HepG2 (cell line): ENCODE measurements around the gene DENND4B. TPM values are rescaled to one million over a fixed set of nuclear protein-coding genes. Genes with fewer than 3 reads are reported as not detected.

Experiments used
- ATAC-seq: fragments of 200-7000 bp; cut with Tn5 transposase; 3 replicates; pipeline ENCODE4 v1.9.1; 2020; ENCODE audit warnings: mild to moderate bottlenecking, moderate library complexity
- BruUV-seq: library from RNA; stranded (reverse); fragments of 400-500 nt; replicated peaks from 2 replicates; lab custom pipeline; 2021; lab: Mats Ljungman, UMichigan
- CTCF ChIA-PET: fragments of 300-600 bp; formaldehyde crosslinking; extraction: SDS; loops from one replicate; lab custom pipeline; 2021; ENCODE audit warnings: low total read pairs, inconsistent platforms, low intra/inter-chr PET ratio; lab: Yijun Ruan, JAX
- POLR2A ChIA-PET: fragments of 350-600 bp; sonication (Branson Sonifier 250); formaldehyde crosslinking; loops from one replicate; lab custom pipeline; 2020; ENCODE audit warnings: antibody characterized with exemption, inconsistent platforms; lab: Yijun Ruan, JAX
- DNase-seq: peaks from one replicate; pipeline ENCODE4 v3.0.0-alpha.2; 2015; ENCODE audit warnings: low spot score
- FAIRE-seq: peaks from 3 replicates; lab custom pipeline; 2011; peaks lifted over from hg19 to GRCh38; lab: Jason Lieb, UNC
- H2AFZ ChIP-seq: one replicate; pipeline ENCODE4 v1.6.1; 2011; ENCODE audit warnings: low read length, inconsistent platforms
- H3K27ac ChIP-seq: fragments of 300-600 bp; 3 replicates; pipeline ENCODE4 v1.8.0; 2011; ENCODE audit warnings: mixed run types, mild to moderate bottlenecking, mixed read lengths, low read length, inconsistent platforms; ENCODE audit not compliant: insufficient read depth; ENCODE audit errors: extremely low read length
- H3K27me3 ChIP-seq, 2 experiments: fragments of 200-600 bp in 1 of 2; 2 replicates in 1 of 2; 3 replicates in 1 of 2; pipeline versions ENCODE4 v1.6.0 to v1.8.0; 2011; ENCODE audit warnings: low read length in 2 of 2, mild to moderate bottlenecking in 2 of 2, moderate library complexity in 2 of 2, inconsistent platforms in 1 of 2; ENCODE audit not compliant: insufficient read depth in 2 of 2, control insufficient read depth in 1 of 2
- H3K36me3 ChIP-seq, 2 experiments: fragments of 200-600 bp in 1 of 2; replicated peaks in 1 of 2; 2 replicates in 1 of 2; 3 replicates in 1 of 2; pipeline versions ENCODE4 v1.5.1 to v1.8.0; 2011; ENCODE audit warnings: low read length in 2 of 2, inconsistent platforms in 1 of 2; ENCODE audit not compliant: insufficient read depth in 2 of 2, control insufficient read depth in 1 of 2
- H3K4me1 ChIP-seq: 2 replicates; pipeline ENCODE4 v1.5.1; 2012; ENCODE audit warnings: low read length, inconsistent platforms; ENCODE audit not compliant: insufficient read depth
- H3K4me2 ChIP-seq: 2 replicates; pipeline ENCODE4 v1.6.0; 2011; ENCODE audit warnings: low read depth, low read length, inconsistent platforms
- H3K4me3 ChIP-seq, 3 experiments: fragments of 200-600 bp in 1 of 3; sonication (generic), shearing (Covaris generic) in 1 of 3; replicated peaks in 1 of 3; 2 replicates each; pipeline ENCODE4 v1.5.1; 2011 to 2016; ENCODE audit warnings: low read length in 3 of 3, inconsistent platforms in 2 of 3, low read depth in 2 of 3, mild to moderate bottlenecking in 2 of 3, control low read depth in 1 of 3, mixed read lengths in 1 of 3; ENCODE audit not compliant: insufficient read depth in 1 of 3
- H3K79me2 ChIP-seq: one replicate; pipeline ENCODE4 v1.6.1; 2011; ENCODE audit warnings: low read length, inconsistent platforms; ENCODE audit not compliant: insufficient read depth
- H3K9ac ChIP-seq: 2 replicates; pipeline ENCODE4 v1.6.0; 2011; ENCODE audit warnings: mild to moderate bottlenecking, low read depth, low read length, inconsistent platforms; ENCODE audit not compliant: insufficient read depth
- H3K9me3 ChIP-seq: 2 replicates; pipeline ENCODE4 v1.5.1; 2012; ENCODE audit warnings: mild to moderate bottlenecking, low read length
- H4K20me1 ChIP-seq: 2 replicates; pipeline ENCODE4 v1.6.0; 2011; ENCODE audit warnings: inconsistent platforms, mild to moderate bottlenecking, low read length, moderate library complexity; ENCODE audit not compliant: insufficient read depth
- AGO2 ChIP-seq: fragments of 200-400 bp; formaldehyde crosslinking; optimal IDR thresholded peaks from 2 replicates; pipeline ENCODE3; 2017; ENCODE audit warnings: mild to moderate bottlenecking, low read depth, low read length, moderate library complexity
- HNRNPL ChIP-seq: fragments of 200-400 bp; formaldehyde crosslinking; IDR thresholded peaks from 2 replicates; pipeline ENCODE4 v1.6.1; 2017; ENCODE audit warnings: mild to moderate bottlenecking, low read depth, low read length
- PAWR ChIP-seq: sonication (generic); formaldehyde crosslinking; IDR thresholded peaks from 2 replicates; pipeline ENCODE4 v1.4.0; 2020; ENCODE audit warnings: missing genetic modification reagents, mild to moderate bottlenecking, borderline replicate concordance
- ZNF510 ChIP-seq: sonication (generic); formaldehyde crosslinking; IDR thresholded peaks from 2 replicates; pipeline ENCODE4 v1.4.0; 2020; ENCODE audit warnings: low read depth, mild to moderate bottlenecking, missing genetic modification reagents
- WGBS: methylation state at CpG from one replicate; pipeline ENCODE4 v1.1.6; 2017; ENCODE audit warnings: low lambda C conversion rate; 5-methylcytosine and 5-hydroxymethylcytosine counted together
- in situ Hi-C: cut with HindIII; loops from 2 replicates; pipeline ENCODE4 v1.10.0; 2017; ENCODE audit warnings: low pct_unique_long_range_greater_than_20kb; ENCODE audit not compliant: extremely low pct_ligation_motif_present
- intact Hi-C: fragments of 100-400 bp; cut with micrococcal nuclease; formaldehyde crosslinking; loops from one replicate; pipeline ENCODE4 v1.10.0; 2022; ENCODE audit not compliant: unreplicated experiment
- polyA plus RNA-seq, 8 experiments: library from polyadenylated mRNA; depleted of rRNA in 3 of 8; stranded (reverse) in 7 of 8; unstranded in 1 of 8; fragments of >200 nt; fragmentation: Illumina TruSeq in 4 of 8; extraction: Trizol in 4 of 8; gene quantifications; 2 replicates each; pipeline versions ENCODE4 v1.2.1 to v1.2.3, GENCODE V29; 2011 to 2016; ENCODE audit warnings: low read depth in 4 of 8, missing spikeins in 1 of 8, mixed read lengths in 1 of 8; ENCODE audit not compliant: insufficient read depth in 1 of 8
- total RNA-seq, 5 experiments: library from RNA; depleted of rRNA; stranded (reverse); fragments of >200 nt; fragmentation: Illumina TruSeq; extraction: Trizol; gene quantifications; 2 replicates each; pipeline ENCODE4 v1.2.3, GENCODE V29; 2016; ENCODE audit warnings: low read depth in 1 of 5

DENND4B gene
- total and polyA plus RNA-seq, 2 of the 13 experiments (the other 11 are each of a cell fraction or from before 2014, with no cell fraction given): 15.1 to 20.3 TPM

- Histone ChIP-seq H2AFZ (no peak overlapping the region), H3K4me2 (no peak overlapping the region), H3K4me1 (no peaks in the 10 kb centered on the region), H3K27me3 (no peaks in the 10 kb centered on the region), H3K9ac (no peak overlapping the region), H4K20me1 (no peaks in the 10 kb centered on the region), H3K27ac (no peak overlapping the region), H3K4me3 (no peak overlapping the region), H3K9me3 (no peaks in the 10 kb centered on the region), H3K79me2 (no peaks in the 10 kb centered on the region), H3K36me3 (peaks cover 20 to 44% of the 10 kb centered on the region in 2 experiments)
- ATAC-seq (no peak), FAIRE-seq (no peak), DNase-seq (no peak)
- ChIA-PET POLR2A (no interaction called here), CTCF (no interaction called here)
- intact Hi-C loops: no loop called here
- TF ChIP-seq AGO2 (peak; percentile 63), PAWR (CRISPR knock-in tag) (no peak), ZNF510 (CRISPR knock-in tag) (no peak), HNRNPL (0 out of 2 replicates have a peak, but pooled peaks have one; percentile 49)
- WGBS: 98% methylated on average over 12 of the region's 18 CpGs
- BruUV-seq: no TSS peak
- in situ Hi-C loops: no loop called here
These were observed 14.1 kb downstream of the DENND4B start for GRCh38 chr1:153932156-153933131.
